ENCODE data around the gene GABBR2.

GABBR2 gene

DNA sequence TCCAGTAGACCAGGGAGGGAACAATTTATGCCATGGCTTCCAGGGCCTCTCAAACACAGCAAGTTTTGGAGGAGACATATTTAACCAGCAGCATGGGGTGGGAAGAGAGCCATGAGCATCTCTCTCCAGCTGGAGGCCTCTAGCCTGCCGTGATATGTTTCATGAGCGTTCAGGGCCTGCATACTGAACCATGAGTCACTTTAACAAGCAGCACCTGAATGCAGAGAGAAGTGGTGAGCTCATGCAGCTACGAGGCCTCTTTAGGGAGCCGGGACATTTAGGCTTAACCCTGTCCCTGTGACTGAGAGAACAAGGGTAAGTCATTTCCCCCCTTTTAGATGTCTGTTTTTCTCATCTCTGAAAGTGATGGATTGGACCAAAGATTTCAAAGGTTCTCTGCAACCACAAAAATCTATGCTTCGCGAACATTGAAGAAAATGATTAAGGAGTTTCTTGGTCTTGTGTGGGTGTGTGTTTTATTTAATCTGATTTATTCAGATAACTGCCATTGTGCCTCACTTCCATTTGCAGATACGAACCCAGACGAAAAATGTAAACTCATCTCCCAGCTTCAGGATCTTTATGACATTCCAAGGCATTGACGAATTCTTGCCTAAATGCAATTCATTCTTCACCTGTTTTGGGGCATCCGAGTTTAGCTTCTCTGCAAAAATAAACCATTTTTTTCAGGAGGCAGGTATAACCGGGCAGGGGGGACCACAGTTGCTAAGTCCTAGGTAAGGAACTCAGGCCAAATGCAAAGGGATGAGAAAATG is 157.0 kb downstream of the GABBR2 start:
- DNase-seq (ENCODE audit: extremely low read depth in 1 of 2, low read depth in 1 of 2), result no peak

DNA sequence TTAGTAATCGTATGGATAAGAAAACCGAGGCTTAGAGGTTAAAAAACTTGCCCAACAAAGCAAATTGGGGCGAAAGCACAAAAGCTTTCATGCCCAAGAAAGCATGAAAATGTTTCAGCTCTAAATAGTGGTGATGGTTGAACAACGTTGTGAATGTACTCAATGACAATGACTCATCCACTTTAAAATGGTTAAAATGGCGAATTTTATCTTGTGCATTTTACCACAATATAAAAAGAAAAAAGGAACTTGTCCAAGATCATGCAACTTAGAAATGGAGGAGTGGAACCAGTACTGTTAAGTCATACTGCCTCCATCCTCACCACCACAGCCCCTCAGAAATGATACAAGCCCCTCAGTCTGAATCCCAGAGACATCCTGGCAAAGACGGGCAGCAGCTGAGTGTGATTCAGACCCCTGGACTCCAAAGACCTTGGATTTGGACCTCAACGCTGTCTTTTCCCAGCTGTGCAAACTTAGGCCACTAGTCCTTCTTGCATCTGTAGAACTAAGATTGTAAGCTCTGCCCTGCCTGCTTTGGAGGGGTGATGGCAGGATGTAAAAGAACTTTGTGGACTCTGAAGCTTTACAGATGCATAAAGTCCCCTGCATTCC is 158.4 kb downstream of the GABBR2 start:
- no peak for DNase-seq (ENCODE audit: extremely low read depth in 1 of 2, low read depth in 1 of 2)

DNA sequence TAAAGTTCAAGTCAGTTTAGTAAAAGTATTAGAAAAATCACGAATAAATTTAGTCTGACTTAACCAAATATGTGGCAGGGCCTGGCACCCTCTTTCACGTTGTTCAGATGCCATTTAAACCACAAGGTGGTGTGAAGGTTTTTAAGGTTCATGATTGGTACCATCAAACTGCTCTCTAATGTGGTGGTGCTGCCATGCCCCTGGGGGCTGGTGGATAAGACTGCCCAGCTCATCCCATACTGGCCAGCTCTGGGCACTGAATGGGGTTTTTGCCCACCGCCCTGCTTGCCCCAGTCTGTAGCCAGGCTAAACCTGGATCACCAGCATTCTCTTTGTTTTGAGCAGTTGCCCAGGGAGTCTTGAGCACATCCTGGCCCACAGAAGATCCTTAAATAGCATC is 159.3 kb downstream of the GABBR2 start:
- no peak for DNase-seq (ENCODE audit: extremely low read depth in 1 of 2, low read depth in 1 of 2)

DNA sequence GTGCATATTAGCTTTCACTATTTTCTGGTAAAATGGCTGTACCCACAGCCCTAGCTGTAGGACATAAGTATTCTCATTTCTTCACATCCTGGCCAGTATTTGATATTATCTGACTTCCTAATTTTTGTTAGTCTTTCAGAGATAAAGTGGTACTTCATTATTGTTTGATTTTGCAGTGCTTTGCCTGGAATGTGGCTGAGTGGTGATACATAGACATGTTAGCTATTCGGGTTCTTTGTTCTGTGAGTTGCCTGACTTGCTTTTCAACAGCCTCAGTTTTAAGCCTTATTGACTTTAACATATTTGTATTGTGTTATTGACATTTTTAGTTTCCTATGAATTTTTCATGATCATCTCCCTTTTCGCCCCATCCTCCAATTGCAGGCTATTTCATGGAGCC is 161.1 kb downstream of the GABBR2 start:
- no peak for DNase-seq (ENCODE audit: extremely low read depth in 1 of 2, low read depth in 1 of 2)

DNA sequence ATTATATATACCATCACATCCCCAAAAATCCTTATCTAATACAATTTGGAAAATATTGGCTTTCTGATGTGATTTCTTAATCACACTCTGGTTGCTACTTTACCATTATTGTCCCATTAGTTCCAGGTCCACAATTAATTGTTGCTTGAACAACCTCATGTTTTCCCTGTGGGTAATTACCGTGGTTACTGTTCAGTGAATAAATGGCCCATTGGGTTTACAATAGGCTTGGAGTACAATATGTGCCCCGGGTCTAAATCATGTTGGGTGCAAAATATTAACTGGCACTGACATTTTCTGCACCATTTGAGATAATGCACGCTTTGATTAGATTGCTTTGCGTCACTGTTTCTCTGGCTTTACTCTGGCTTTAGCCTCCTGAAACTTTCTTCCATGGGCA is 163.7 kb downstream of the GABBR2 start:
- DNase-seq (ENCODE audit: extremely low read depth in 1 of 2, low read depth in 1 of 2), result no peak

DNA sequence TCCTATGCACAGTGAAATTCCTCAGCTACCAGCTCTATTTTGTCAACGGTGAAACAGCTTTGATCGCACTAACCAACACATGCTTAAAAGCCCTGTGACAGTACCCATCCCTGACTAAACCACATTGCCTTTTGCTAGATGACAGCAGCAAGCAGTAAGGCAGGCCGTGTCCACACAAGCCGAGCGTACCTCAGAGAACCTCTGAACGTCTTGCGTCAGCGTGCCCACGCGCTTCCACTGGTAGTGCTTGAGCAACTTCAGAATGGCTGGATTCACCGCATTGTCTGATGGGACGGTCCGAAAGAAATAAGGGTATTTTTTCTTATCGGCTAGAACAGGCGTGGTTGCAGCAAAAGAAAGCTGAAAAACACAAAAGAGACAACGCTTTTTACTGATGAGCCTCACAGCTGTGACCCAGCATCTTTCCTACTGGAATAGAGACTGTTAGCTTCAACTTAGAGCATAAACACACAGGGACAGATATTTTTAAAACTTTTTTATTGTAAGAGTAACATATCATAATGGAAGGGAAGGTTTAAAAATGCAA is 167.0 kb downstream of the GABBR2 start:
- no peak for DNase-seq (ENCODE audit: extremely low read depth in 1 of 2, low read depth in 1 of 2)

DNA sequence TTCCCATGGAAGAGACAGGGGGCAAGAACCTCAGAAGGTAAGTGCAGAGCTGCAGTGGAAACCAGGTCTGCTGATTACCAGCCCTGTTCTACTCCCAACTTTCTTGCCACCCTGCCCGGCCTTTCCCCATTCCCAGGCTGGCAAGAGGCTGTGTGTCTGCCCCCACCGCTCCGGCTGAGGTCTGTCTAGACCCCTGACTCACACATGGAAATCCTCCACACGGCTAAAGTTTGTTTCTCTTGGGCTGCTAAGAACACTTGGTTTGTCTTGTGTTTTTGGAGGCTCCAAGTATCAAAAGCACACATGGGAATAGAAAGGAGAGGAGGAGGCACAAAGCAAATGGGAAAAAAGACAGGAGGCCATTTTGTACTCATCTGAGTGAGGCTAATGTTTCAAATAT is 168.3 kb downstream of the GABBR2 start:
- DNase-seq (ENCODE audit: extremely low read depth in 1 of 2, low read depth in 1 of 2), result no peak

DNA sequence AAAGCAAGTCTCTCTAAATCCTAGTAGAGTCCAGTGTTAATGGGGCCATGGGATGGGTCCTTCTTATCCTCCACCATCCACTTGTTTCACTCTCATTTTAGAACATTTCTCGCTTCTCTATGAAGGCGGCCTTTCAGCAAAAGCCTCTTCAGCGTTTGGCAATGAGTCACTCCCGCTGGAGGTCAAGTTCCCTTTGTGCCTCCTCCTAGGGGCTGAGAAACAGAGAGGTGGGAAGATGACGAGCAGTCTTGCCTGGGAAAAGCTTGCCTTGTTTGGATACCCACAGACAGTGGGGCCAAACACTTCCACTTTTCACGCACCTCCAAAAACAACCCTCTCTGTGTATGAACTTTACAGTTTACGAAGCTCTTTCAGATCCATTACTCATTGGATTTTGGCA is 168.8 kb downstream of the GABBR2 start:
- no peak for DNase-seq (ENCODE audit: extremely low read depth in 1 of 2, low read depth in 1 of 2)

DNA sequence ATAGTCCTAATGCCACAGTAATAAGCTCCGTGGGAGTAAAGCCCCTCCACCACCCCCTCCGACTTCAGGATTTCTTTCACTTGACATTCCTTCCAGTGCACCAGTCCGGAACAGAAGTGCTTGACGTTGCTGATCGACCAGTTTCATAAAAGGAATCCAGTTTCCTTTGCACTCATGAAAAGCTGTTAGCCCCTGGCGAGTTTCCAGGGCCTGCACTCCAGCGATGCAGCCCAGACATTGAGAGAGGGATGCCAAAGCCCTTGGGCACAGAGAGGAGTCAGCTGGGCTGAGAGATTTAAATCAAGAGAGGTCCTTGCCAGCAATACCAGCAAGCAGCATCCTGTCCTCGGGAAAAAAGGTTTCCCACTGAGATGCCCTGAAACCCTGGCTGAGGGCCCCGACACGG is 170.1 kb downstream of the GABBR2 start:
- no peak for DNase-seq (ENCODE audit: extremely low read depth in 1 of 2, low read depth in 1 of 2)

DNA sequence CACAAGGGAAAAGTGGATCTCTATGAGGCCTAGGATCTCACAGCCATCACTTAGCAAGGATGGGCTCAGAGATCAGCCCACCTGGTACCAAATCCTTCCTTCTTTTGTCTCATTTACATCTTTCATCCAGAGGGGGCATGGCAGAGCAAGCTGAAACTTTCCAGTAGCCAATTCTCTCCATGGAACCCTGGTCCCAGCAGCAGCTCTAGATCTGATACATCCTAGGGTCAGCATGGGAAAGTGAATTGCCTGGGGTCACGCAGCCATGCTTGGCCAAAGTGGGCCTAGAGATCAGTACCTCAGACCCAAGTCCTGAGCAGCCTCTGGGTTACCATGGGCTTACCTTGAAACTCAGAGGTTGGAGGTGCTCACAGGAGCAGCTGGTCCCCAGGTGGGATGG is 170.5 kb downstream of the GABBR2 start:
- no peak for DNase-seq (ENCODE audit: extremely low read depth in 1 of 2, low read depth in 1 of 2)

DNA sequence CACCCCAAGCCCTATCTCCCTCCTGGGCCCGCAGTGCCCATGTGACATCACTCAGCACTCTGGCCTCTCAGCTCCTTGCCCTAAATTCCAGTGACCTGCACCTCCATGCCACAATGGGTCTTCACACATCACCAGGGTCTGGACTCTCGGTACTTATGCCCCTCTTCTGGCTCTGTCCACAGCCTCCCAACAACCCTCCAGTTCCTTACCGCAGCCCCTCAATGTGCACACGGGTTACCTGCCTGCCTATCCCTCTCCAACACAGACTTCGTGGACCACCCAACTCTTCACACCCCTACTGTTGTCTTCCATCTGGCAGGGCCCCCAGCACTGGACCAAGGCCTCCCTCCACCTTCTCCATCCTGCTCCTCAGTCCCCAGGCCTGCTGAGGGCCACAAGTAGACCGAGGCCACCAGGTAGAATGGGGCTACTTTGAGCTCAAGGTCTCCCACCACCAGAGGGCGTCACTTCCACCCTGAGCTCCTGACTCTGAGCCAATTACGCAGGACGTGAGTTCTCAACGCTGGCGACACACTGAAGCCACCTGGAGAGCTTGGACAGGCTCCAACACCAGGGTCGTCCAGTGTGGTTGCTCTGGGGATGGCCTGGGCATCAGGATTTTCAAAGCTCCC is 172.1 kb downstream of the GABBR2 start:
- DNase-seq (ENCODE audit: extremely low read depth in 1 of 2, low read depth in 1 of 2), result peak in 1 of 2 donors; percentile 27

DNA sequence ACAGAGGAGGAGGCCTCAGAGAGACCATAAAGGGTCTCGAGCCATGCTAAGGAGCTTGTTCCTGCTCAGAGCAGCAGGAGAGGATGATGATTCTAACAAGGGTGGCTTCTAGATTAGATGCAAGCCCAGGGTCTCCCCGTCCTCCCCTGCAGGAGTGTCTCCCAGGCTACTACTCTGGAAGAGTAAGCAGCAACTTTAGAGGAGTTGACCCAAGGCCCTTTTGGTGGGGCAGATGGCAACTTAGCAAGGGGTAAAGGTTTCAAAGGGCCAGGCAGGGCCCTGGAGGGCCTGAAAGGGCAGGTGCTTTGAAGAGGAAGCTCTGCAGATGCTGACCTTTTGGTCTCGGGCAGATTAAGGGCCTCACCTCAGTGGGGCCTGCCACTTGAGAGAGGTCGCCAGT is 174.9 kb downstream of the GABBR2 start:
- DNase-seq (ENCODE audit: extremely low read depth in 1 of 2, low read depth in 1 of 2), result no peak

DNA sequence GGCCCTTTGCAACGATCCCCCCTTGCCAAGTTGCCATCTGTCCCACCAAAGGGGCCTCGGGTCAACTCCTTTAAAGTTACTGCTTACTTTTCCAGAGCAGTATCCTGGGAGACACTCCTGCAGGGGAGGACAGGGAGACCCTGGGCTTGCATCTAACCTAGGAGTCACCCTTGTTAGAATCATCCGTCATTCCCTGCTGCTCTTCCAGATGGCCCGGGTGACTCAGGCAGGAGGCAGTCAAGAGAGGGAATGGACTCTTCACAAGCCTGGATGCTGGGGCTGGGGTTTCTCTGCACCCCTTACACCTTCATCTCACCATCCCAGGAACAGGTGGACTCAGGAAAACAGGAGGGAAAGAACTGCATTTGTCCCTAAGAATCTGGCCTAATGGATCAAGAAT is 175.6 kb downstream of the GABBR2 start:
- DNase-seq (ENCODE audit: extremely low read depth in 1 of 2, low read depth in 1 of 2), result no peak

DNA sequence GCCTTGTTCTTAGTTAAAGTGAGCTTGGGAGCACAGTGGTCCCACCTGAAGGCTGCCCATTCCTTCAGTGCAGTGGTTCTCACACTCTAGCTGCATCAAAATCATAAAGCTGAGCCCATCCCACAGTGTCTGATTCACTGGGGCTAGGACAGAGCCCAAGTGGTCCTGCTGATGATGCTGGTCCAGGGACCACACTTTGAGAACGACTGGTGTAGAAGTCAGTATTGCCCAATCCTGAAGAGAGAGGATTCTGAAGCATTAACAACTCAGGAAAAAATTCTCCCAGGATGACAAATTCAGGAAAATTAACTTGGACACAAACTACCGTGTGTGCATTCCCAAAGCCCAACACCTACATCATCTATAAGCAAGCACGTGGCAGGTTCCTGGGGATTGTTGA is 176.2 kb downstream of the GABBR2 start:
- no peak for DNase-seq (ENCODE audit: extremely low read depth in 1 of 2, low read depth in 1 of 2)

DNA sequence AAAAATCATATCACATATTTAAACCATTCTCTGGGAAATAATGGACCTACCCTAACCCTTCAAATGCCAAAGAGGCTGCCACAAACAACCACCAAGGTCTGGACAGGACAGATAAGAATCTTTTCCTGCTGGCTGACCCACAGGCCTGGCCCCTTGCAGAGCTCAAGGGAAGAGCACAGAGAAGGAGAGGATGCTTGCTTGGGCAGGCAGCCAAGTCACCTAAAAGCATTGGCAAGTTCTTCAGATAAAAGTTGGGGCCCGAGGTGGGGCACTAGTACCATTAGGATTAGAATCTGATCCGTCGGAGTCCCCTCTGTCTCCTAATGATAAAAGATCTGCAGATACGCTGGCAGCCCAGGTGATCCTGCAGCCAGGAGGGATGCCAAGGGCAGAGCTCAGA is 176.6 kb downstream of the GABBR2 start:
- DNase-seq (ENCODE audit: extremely low read depth in 1 of 2, low read depth in 1 of 2), result no peak

DNA sequence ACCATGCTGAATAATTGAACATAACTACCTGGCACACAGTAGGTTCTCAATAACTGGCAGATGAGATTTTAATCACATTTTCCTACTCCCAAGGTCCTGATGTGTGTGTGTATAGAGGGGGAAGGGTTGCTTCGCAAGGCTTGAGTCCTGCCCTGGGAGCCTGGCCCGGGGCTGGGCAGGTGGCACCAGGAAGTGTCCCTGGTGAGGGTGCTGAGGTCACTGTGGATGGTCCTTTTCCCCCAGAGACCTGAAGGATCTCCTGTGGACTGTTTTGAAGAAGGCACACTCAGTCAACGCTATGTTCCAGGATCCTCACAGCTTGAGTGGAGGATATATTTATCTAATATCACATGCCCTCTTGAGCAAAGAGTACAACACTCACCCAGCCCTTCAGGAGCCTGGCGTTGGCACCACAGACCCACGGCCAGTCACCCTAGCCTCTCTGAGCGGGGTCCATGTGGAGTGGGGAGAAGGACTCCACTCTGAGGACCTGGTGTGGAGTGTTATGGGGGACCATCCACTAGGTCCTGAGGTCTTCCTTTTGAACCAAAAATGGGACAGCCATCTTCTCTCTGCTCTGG is 177.8 kb downstream of the GABBR2 start:
- DNase-seq (ENCODE audit: extremely low read depth in 1 of 2, low read depth in 1 of 2), result no peak

DNA sequence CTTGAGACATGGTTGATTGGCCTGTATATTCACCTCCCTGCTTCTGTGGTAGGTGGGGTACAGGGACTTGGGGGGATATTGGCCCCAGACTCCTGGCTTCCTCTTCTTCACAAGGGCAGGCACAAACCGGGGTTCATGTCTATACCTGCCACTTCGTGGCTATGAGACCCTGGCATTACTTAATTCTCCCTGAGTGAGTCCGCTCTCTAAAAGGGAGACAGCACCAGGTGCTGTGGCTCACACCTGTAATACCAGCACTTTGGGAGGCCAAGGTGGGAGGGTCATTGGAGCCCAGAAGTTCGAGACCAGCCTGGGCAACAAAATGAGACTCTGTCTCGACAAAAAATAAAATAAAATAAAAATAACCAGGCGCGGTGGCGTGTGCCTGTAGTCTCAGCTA is 178.5 kb downstream of the GABBR2 start:
- no peak for DNase-seq (ENCODE audit: extremely low read depth in 1 of 2, low read depth in 1 of 2)

DNA sequence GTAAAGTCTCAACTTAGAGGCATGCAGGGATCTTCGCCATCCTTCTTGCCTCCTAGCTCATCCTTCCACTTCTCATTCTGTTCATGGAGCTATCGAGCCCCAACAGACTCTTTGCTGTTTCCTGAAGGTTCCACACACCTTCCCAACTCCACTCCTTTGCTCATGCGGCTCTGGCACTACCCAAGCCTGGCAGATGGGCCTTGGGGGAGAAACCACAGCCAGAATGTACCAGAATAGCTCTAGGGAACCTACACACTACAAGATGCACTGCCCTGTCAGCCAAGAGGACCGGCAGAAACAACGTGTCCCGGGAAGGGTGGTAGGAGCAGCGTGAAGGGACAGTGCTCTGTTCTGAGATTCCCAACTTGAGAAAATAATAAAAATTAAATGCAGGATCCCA is 178.9 kb downstream of the GABBR2 start:
- DNase-seq (ENCODE audit: extremely low read depth in 1 of 2, low read depth in 1 of 2), result no peak

DNA sequence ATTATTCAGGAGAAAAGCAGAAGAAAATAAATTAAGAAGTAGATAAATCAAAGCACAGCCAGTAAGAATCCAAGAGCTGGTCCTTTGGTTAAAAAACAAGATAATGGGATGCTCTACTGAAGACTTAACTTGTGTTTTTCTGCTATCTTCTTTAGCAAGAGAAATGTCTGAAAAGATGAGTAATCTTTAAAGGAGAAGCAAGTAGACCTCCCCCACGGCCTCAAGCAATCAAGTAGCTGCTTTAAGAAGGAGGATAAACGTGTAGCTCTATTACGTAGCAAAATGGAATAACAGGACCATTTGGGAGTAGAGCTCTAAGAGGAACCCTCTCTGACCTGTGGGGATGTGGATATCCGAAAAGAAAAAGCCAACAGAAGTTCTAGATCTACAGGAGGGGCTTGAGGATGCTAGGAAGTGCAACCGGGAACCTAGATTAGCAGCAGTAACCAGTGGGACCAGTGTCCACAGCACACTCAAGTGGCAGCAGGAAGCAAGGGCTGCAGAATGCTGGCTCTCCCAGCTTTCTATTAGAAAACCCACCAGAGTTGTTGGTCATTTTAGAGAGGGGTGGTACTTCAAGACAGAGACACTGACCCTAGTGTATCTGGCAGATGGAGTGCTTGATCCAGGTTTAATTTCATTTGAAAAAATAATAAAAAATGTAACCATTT is 185.4 kb downstream of the GABBR2 start:
- no peak for DNase-seq (ENCODE audit: extremely low read depth in 1 of 2, low read depth in 1 of 2)

DNA sequence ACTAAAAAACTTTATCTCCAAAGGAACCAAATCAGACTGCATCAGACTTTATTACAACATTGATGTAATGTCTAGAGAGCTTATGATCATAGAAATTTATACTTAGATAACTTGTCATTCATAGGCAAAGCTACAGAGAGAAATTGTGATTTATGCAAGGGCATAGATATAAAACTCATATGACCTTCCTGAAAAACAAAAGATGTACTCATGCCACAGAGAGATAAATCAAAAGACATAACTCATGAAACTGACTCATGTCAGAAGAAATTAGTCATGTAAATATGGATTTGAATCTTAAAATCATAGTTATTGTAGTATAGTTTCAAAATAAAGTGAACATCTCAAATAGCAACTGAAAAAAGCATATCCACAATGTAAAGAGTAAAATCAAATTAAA is 186.2 kb downstream of the GABBR2 start:
- DNase-seq (ENCODE audit: extremely low read depth in 1 of 2, low read depth in 1 of 2), result no peak

DNA sequence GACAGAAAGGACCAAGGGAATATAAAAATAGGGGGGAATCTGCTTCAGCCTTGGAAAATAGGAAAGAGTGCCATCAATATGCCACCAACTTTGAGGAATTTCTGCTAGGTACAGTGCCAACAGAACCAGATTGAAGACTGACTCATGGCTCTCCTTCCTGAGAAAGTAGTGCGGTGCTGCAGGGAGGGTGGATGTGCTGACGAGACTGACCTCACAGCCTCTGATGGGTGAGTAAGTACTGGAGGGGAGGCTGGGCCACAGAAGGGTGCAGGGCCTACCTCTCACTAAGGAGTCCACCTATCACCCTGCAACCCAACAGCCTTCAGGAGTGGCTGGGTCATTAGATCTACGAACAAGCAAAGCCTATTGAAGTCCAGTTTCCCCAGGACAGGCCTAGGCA is 187.6 kb downstream of the GABBR2 start:
- no peak for DNase-seq (ENCODE audit: extremely low read depth in 1 of 2, low read depth in 1 of 2)
